Activated CD4-positive, alpha-beta T cell treated with anti-CD3 and anti-CD28 coated beads, Interleukin-2, amount 50 U/mL, for 48 hours (primary cell): ENCODE data around the gene KCNS3.

Source experiments
- DNase-seq, 2 experiments: peaks; one replicate each; pipeline ENCODE4 v3.0.0-alpha.2; 2020

KCNS3 gene

GRCh38 chr2:17878281-17879136, at the start of gene KCNS3:
KCNS3 (plus strand) TSS chr2:17878667; CDS start chr2:17931009, 52,342 bp downstream.
- peak; percentile 3 to 8 for DNase-seq

GRCh38 chr2:17830053-17831034, 48.1 kb upstream of the KCNS3 start:
- DNase-seq, result peak; percentile 55 to 66

GRCh38 chr2:17835516-17835915, 43.0 kb upstream of the KCNS3 start:
- no peak for DNase-seq

- no peak for DNase-seq
These were observed 38.5 kb upstream of the KCNS3 start for GRCh38 chr2:17839959-17840358.

- DNase-seq, result no peak
These were observed 35.0 kb upstream of the KCNS3 start for GRCh38 chr2:17843457-17843856.

- DNase-seq, result no peak
These were observed 32.7 kb upstream of the KCNS3 start for GRCh38 chr2:17845806-17846205.

- DNase-seq, result no peak
These were observed 31.8 kb upstream of the KCNS3 start for GRCh38 chr2:17846676-17847075.

GRCh38 chr2:17847236-17847635, 31.2 kb upstream of the KCNS3 start:
- DNase-seq, result no peak

GRCh38 chr2:17849275-17849674, 29.2 kb upstream of the KCNS3 start:
- DNase-seq, result no peak

GRCh38 chr2:17850151-17850550, 28.3 kb upstream of the KCNS3 start:
- no peak for DNase-seq

GRCh38 chr2:17851731-17852585, 26.5 kb upstream of the KCNS3 start:
- peak; percentile 35 to 38 for DNase-seq

GRCh38 chr2:17853799-17854198, 24.7 kb upstream of the KCNS3 start:
- DNase-seq, result no peak

- no peak for DNase-seq
These were observed 21.4 kb upstream of the KCNS3 start for GRCh38 chr2:17857021-17857420.

GRCh38 chr2:17858064-17858463, 20.4 kb upstream of the KCNS3 start:
- DNase-seq, result no peak

GRCh38 chr2:17863539-17863938, 14.9 kb upstream of the KCNS3 start:
- DNase-seq, result no peak

GRCh38 chr2:17864676-17865075, 13.8 kb upstream of the KCNS3 start:
- no peak for DNase-seq

GRCh38 chr2:17867133-17867532, 11.3 kb upstream of the KCNS3 start:
- no peak for DNase-seq

GRCh38 chr2:17869128-17869527, 9.3 kb upstream of the KCNS3 start:
- DNase-seq, result no peak

- no peak for DNase-seq
These were observed 6.8 kb upstream of the KCNS3 start for GRCh38 chr2:17871639-17872038.

GRCh38 chr2:17873021-17873420, 5.4 kb upstream of the KCNS3 start:
- DNase-seq, result no peak

- no peak for DNase-seq
These were observed 1.9 kb upstream of the KCNS3 start for GRCh38 chr2:17876590-17876989.

- DNase-seq, result no peak
These were observed 621 bp upstream of the KCNS3 start for GRCh38 chr2:17877811-17878280.
